ENCODE data around the gene ZNF91. TPM values are rescaled to one million over a fixed set of nuclear protein-coding genes. Genes with fewer than 3 reads are reported as not detected.
A peak's percentile ranks its signal among the peaks of the same experiment; 100 is the strongest.

ZNF91 gene
- total RNA-seq, 4 donors from 2014 or later = 171 to 214 (median 193) TPM

DNA sequence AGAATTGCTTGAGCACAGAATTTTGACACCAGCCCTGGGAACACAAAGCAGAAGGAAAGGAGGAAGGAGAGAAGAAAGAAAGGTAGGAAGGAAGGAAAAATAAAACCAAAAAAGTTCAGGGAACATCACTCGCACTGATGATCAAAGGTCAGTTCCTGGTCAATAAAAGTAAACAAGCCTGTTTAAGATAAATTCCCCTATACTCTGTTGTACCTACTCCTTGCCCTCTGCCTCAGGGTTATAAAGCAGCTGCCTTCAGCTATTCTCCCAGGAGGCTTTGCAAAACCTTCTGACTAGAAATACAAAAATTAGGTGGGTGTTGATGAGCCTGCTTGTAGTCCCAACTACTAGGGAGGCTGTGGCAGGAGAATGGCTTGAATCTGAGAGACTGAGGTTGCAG is 14.9 kb upstream of the ZNF91 start:
- peaks cover 0 to 30% (median 1%) of the 10 kb centered on the region in 4 donors for H3K4me1 ChIP-seq
- no peak for DNase-seq
- H3K27me3 ChIP-seq = no peaks in the 10 kb centered on the region
- H3K27ac ChIP-seq = peak overlapping the region in 3 of 4 donors; percentile 27 to 84 (median 53)
- no peak for TF ChIP-seq POLR2A (IDR thresholded peaks at IDR 0.05)
- TF ChIP-seq, protein P1, sequence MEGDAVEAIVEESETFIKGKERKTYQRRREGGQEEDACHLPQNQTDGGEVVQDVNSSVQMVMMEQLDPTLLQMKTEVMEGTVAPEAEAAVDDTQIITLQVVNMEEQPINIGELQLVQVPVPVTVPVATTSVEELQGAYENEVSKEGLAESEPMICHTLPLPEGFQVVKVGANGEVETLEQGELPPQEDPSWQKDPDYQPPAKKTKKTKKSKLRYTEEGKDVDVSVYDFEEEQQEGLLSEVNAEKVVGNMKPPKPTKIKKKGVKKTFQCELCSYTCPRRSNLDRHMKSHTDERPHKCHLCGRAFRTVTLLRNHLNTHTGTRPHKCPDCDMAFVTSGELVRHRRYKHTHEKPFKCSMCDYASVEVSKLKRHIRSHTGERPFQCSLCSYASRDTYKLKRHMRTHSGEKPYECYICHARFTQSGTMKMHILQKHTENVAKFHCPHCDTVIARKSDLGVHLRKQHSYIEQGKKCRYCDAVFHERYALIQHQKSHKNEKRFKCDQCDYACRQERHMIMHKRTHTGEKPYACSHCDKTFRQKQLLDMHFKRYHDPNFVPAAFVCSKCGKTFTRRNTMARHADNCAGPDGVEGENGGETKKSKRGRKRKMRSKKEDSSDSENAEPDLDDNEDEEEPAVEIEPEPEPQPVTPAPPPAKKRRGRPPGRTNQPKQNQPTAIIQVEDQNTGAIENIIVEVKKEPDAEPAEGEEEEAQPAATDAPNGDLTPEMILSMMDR (IDR thresholded peaks at IDR 0.05) = no peak
- no peaks in the 10 kb centered on the region for H3K36me3 ChIP-seq
- no peaks in the 10 kb centered on the region for H3K9me3 ChIP-seq
- H3K4me3 ChIP-seq = no peak overlapping the region

DNA sequence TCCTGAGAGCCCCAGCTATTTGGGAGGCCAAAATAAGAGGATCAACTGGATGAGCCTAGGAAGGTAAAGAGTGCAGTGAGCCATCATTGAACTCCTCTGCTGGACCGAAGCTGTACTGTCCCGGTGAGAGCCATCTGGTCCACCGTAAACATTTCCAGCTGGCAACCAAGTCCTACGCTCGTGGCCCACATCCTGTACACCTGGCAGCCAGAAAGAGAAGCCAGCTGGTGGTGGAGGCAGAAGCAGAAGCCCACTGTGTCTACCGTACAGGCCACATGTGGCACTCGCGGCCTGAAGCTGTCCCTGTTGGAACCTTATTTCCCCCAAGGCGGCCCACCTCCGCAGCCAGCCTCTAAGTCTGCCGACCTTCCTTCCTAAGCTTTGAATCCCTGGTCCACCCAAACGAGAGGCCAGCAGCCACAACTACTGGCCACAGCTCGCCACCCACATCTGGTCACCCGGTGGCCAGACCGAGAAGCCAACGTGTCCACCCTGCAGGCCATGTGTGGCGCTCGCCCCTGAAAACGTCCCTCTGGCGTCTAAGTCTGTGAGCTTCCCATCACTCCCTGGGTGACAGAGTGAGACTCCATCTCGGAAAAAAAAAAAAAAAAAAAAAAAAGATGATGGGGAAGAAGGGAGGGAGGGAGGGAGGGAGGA is 14.2 kb upstream of the ZNF91 start:
- Histone ChIP-seq H3K27ac (peak overlapping the region in 3 of 4 donors; percentile 27 to 84 (median 53)), H3K4me3 (no peak overlapping the region), H3K36me3 (no peaks in the 10 kb centered on the region), H3K4me1 (peaks cover 0 to 24% (median 1%) of the 10 kb centered on the region in 4 donors), H3K9me3 (no peaks in the 10 kb centered on the region), H3K27me3 (no peaks in the 10 kb centered on the region)
- TF ChIP-seq POLR2A (IDR thresholded peaks at IDR 0.05) = no peak
- TF ChIP-seq, protein P1 (IDR thresholded peaks at IDR 0.05) = peak in 1 of 6 experiments; percentile 3
- DNase-seq = peak; percentile 34 to 63 (median 59)

DNA sequence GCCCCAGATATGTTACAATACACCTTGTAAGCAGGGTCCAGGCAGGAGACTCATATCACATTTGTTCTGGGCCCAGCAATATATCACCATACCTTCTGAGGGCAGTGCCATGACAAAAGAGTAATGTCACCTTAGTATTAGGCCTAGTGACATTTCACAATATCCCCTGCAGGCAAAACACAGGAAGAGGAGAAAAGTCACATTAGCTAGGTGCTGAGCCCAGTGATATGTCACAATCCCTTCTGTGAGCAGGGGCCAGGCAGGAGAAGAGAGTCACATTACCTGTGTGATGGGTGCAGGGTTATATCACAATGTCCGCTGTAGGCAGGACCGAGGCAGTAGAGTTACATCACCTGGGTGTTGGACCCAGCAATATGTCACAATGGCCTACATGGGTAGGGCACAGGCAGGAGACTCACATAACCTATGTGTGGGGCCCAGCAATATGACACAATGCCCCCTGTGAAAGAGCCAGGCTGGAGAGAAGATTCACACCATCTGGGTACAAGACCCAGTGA is 12.4 kb upstream of the ZNF91 start:
- Histone ChIP-seq H3K27me3 (no peaks in the 10 kb centered on the region), H3K27ac (peak overlapping the region in 2 of 4 donors; percentile 38 to 91), H3K4me1 (peaks cover 0 to 21% (median 1%) of the 10 kb centered on the region in 4 donors), H3K4me3 (no peak overlapping the region), H3K9me3 (no peaks in the 10 kb centered on the region), H3K36me3 (no peaks in the 10 kb centered on the region)
- DNase-seq = no peak
- TF ChIP-seq POLR2A (IDR thresholded peaks at IDR 0.05) = no peak
- TF ChIP-seq, protein P1 (IDR thresholded peaks at IDR 0.05) = no peak

DNA sequence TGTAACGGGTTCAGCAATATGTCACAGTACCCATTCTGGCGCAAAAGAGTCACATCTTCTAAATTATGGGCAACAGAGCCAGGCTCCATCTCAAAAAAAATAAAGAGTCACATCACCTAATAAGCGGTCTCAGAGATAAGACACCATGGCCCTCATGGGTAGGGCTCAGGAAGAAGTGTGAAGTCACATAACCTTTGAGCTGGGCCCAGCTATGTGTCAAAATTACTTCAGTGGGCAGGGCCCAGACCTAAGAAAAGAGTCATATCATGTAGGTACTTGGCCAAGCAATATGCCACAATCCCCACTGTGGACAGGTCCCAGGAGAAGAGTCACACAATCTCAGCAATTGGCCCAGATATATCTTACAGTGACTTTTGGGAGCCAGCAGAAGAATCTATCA is 11.4 kb upstream of the ZNF91 start:
- no peaks in the 10 kb centered on the region for H3K27me3 ChIP-seq
- peaks cover 0 to 26% (median 3%) of the 10 kb centered on the region in 4 donors for H3K4me1 ChIP-seq
- TF ChIP-seq POLR2A (IDR thresholded peaks at IDR 0.05) = peak in 1 of 2 donors; percentile 49
- TF ChIP-seq, protein P1 (IDR thresholded peaks at IDR 0.05) = no peak
- H3K9me3 ChIP-seq = no peaks in the 10 kb centered on the region
- no peak overlapping the region for H3K4me3 ChIP-seq
- peak overlapping the region in 3 of 4 donors; percentile 38 to 91 (median 58) for H3K27ac ChIP-seq
- peak in 1 of 3 donors; percentile 76 for DNase-seq
- H3K36me3 ChIP-seq = no peaks in the 10 kb centered on the region

DNA sequence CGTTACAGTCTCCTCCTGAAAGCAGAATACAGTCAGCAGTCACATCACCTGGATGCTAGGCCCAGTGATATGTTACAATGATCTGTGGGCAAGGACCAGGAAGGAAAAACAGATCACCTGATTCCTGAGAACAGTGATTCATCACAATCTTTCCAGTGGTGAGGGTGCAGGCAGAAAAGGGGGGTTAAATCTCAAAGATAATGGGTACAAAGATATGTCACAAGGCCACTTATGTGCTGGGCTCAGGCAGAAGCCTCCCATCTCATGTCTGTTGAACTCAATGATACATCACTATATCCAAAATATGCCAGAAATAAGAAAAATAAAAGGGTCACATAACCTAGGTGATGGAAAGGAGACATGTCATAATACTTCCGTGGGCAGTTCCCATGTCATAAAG is 10.8 kb upstream of the ZNF91 start:
- no peaks in the 10 kb centered on the region for H3K27me3 ChIP-seq
- peaks cover 0 to 26% (median 3%) of the 10 kb centered on the region in 4 donors for H3K4me1 ChIP-seq
- no peaks in the 10 kb centered on the region for H3K36me3 ChIP-seq
- no peak overlapping the region for H3K4me3 ChIP-seq
- H3K27ac ChIP-seq = peak overlapping the region in 3 of 4 donors; percentile 38 to 91 (median 58)
- DNase-seq = no peak
- no peak for TF ChIP-seq POLR2A (IDR thresholded peaks at IDR 0.05)
- TF ChIP-seq, protein P1 (IDR thresholded peaks at IDR 0.05) = no peak
- H3K9me3 ChIP-seq = no peaks in the 10 kb centered on the region
